Activated gamma-delta T cell (primary cell): ENCODE data around the gene MPG.

Experiments used
- DNase-seq: peaks from one replicate; lab custom pipeline; 2025; lab: John Stamatoyannopoulos, UW

MPG gene

DNA sequence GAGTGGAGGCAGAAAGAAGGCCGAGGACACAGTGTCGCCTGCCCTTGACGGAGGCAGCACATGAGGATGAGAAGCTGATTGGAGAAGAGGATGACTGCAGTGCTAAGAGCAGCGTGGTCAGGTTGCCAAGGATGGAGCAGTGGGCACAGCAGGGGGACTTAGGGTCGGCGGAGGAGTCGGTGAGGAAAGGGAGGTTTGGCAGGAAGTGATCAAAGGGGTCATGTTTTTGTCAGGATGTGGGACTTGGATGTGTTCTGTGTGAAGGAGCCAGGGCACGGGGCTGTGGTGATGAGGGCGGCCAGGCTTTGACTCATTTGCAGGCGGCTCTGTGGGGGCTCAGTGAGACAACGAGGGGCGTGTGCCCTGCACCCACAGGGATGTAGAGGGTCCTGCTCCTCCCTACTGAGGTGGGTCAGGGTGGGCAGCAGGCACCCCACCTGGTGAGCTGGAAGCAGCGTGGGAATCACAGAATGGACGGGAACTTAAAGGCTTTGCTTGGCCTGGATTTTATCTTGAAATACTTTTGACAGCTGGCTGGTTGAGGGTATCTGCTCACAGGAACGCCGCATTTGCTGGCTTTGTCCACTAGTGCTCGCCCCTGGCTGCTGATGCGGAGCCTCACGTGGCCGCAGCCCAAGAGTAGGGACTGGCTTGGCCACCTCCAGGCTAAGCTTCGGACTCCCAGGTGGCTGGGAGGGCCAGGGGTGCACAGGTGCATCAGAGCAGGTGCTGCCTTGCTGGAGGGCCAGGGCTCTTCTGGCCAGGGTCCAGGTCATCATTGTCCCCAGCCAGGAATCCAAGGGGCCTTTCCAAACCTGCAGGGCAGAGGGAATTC lies 6.0 kb downstream of the MPG start:
- DNase-seq: no peak

DNA sequence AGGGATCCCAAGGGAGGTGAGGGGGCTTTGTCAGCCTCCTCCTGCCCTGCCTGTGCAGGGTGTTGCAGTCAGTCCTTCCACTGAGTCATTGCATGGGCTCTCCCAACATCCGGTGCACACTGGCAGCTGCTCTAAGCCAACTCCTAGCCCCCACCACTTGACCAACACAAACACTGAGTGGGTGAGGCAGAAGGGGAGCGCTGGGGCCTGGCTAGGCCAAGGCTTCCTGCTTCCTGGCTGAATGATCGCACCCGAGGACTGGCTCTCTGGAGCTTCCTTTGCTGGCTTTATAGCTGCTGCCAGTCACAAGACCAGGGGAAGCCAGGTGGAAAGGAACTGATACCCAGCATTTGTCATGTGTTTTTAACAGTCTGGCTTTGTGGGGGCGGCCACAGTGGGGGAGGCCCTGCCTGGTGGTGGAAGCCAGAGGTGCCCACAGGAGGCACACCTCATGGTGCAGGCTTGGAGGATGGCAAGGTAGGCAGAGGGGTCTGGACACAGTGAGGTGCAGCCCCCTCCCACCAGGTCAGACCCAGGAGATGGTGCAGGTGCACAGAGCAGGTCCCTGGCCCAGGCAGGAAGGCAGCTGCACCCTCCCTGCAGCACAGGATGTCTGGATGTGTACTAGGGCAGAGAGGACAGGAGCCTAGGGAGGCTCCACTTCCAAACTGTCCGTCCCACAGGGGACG lies 6.8 kb downstream of the MPG start:
- DNase-seq: no peak

GRCh38 chr16:85407-85782 lies 7.4 kb downstream of the MPG start:
- DNase-seq: no peak

DNA sequence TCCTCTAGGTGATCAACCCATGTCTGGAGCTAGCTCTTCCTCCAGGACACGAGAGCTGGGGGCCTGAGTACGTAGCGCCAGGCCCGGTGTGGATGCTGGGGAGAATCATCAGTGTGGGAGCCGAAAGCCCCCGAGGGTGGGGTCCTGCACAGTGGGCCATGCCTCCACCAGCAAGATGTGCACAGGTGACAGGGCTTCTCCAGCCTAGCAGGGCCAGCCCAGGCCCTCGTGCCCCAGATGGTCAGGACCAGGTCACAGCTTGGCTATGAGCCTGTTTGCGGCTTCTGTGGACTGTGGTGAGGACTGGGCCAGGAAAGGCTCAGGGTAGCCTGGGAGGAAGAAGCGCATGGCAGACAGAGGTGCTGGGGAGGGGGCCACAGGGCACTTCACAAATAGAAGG lies 7.8 kb downstream of the MPG start:
- no peak for DNase-seq

- DNase-seq: no peak
Measured at GRCh38 chr16:86483-86952, 8.5 kb downstream of the MPG start.

DNA sequence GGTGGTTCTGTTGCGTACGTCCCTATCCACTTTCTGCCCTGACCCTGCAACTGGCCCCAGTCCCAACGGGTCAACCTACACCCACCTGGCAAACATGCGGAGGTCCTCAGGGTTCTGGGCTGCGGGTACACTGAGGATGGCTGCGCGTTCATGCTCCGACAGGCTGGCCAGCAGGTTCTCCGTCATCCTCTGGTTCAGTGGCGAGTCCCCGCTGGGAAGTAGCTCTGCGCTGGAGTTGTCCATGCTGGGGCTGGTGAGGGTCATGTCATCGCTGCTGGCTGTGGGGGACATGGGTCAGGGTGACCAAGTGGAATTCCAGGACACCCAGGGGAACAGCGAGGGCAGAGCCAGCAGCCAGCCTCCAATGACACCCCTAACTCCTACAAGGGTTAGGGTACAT lies 10.6 kb downstream of the MPG start:
- DNase-seq: no peak

DNA sequence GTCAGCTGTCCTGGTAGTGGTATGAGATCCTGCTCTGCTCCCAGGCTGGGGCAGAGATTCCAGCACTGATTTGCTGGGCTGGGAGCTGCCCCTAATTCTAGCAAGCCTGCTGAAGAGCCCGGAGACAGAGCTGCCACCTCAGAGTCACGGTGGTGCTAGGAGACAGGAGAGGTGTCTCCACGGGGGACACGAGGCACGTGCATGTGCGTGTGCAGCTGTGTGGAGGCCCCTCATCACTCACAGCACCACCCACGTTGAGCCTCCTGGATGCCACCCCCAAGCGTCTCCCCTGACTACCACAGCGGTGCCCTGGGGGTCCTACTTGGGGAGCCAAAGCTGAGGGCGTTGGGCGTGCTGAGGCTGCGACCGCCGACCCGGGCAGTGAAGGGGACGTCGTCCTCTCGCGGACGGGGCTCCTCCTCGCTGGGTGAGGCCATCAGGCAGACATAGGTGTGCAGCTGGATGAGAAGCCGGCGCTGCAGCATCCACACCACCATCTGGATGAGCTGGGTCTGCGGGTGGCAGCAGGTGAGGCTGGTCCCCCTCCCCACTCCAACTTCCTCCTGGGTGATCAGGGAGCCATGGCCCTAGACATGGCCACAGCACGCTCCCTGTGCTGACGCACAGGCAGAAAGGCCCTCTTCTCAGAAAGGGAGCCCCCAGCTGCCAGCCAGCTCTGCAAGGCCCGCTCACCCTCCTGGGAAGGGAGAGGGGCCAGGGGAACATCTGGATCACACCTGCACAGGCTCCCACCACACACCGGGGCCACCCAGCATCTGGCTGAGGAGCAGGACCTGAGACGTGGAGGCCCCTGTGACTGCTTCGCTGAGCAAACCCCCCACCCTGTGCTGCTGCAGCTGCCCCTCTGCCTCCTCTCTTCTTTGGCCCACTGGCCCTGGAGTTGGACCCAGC lies 11.6 kb downstream of the MPG start:
- no peak for DNase-seq

DNA sequence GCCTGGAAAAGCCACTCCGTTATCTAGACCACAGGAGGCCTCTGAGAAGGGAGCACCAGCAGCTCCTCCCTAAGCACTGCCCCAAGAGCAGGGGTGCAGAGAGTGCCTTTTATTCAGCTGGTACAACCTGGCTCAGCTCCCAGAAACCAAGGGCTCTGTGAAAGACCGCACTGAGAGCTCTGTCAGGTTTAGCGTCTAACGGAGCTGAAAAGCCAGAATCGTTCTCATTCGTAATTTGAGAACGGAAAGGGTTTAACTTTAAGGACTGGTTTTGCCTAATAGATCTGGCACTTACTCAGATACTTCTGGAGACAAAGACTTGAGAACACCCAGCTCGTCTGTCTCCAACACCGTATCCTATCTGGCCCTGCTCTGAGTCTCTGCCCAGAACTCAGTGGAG lies 13.5 kb downstream of the MPG start:
- no peak for DNase-seq

DNA sequence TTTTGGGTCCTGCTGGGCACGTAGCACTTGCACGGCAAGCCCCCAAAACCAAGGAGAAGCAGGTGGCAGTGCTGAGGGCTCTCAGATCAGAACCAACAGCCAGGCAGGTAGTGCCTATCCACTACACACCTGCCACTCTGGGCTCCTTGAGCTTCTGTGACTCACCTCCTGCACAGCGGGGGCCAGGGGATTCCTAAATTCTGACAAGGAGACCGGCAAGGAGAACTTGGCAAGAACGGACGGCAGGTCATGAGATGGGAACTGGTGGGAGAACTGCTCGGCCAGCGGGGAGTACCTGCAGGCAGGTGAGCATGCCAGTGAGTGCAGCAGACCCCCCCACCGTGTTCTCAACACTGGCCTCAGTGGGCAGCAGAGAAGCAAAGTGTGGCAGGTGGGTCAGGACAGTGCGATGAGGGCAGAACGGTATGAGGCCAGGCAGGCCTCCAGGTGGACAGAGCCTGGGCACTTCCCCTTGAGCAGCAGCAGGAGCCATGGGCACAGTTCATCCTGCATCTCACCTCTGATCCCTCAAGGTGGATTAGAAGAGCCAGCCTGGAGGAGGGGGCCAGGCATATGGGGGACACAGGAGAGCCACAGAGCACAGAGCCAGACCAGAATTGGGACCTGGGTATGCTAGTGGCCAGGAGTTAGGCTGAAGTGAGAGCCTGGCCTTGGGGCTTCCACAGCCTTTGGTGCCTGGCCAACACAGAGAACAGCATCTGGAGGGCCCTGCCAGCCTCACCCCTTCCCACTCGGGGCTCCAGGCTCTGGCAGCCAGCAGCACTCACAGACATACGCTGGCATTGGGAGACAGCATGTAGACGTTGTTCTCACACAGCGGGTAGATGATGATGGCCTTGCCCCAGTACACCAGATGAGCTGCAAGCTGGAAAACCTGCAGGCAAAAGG lies 14.7 kb downstream of the MPG start:
- DNase-seq: no peak

DNA sequence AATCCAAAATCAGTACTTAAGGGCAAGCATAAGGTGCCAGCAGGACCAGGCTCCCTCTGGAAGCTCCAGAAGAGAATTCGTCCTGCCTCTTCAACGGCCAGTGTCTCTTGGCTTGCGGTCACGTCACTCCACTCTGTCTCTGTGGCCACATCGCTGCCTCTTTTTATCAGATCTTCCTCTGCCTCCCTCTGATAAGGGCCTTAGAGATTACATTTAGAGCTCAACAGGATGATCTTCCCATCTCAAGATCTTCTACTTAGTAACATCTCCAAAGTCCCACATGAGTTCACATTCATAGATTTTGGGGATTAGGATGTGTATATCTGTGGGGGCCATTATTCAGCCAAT lies 16.9 kb downstream of the MPG start:
- DNase-seq: no peak

DNA sequence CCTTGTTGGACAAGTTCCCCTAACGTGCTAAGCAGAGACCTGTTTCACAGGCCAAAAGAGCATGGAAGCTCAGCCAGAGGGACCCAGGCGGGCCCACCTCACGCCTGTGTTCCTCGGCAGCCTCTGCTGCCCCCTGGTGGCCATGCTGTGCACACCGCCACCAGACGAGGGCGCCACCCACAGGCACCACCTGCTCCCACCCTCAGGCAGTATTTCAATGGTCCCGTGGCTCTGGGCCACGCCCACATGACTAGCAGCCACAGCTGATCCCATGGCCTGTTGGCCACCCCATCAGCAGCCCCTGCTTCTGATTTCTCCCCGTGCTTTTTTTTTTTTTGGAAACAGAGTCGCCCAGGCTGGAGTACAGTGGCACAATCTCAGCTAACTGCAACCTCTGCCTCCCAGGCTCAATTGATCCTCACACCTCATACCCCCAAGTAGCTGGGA lies 18.9 kb downstream of the MPG start:
- peak; percentile 72 for DNase-seq

- DNase-seq: no peak
Measured at GRCh38 chr16:97822-98221, 19.8 kb downstream of the MPG start.

DNA sequence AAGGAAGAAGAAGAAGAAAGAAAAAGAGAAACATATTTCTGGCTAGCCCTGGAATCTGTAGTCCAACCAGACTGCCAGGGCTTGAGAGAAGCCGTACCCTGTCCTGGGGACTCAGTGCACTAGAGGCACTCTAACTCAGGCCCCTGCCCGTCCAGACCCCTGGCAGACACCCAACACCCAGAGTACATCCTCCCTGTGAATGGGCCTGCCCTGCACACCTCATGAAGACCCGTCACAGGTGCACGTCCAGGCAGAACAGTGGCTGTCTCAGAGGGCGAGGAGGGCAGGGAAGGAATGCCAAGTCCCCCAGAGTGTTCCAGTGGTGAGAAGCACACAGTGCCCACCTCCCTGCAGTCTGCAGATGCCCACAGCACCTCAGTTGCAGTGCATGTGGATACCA lies 23.0 kb downstream of the MPG start:
- no peak for DNase-seq

DNA sequence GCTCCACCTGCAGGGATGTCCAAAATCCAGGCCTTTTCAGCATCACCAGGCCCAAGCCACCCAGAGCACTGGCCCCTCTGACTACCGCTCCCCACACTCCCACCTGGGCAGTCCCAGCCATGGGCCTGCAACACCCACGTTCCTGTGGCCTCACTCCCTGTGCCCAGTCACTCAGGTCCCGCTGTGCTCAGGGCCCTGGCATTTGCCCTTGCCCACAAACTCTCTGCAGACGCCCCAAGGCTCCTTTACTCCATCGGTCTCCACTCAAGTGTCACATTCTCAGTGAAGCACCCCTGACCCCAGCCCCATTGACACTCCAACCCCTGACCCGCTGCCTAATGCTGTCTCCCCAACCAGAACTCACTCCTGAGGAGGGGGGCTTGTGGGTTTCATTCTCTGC lies 23.6 kb downstream of the MPG start:
- no peak for DNase-seq

- no peak for DNase-seq
Measured at GRCh38 chr16:102060-102855, 24.2 kb downstream of the MPG start.

DNA sequence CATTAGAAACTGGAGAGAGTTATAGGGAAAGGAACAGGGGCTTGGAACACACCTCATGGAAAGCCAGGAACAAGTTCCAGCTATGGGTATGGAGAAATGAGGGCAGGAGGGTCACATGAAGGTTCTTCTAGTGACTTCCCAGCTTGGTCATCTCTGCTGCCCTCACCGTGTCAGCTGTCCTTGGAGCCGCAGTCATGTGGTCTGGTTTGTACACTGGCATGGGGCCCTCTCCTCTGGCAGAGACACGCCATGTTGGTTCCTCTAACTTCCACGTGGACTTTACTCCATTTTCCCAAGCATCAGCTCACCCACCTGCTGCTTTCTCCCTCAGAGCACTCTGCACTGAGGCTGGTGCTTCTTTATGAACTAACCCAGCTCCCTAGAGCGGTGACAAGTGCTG lies 26.3 kb downstream of the MPG start:
- DNase-seq: no peak

DNA sequence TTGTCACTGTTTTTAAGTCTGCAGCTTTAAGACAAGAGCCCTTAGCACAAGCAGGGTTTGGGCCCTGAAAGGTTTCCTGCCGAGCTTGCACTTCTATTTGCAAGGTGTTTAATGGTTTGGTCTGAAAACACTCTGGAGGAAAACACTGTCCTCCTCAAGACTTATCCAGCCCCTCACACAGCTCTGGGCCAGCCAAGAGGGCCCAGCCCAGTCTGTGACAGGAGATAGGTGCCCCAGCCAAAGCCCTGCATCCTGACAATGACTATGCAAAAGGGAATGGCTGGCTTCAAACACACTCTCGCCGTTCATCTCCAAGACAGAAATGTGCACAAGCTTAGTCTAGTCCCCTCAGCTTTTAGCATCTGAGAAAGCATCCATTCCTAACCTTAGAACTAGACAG lies 26.9 kb downstream of the MPG start:
- no peak for DNase-seq

- no peak for DNase-seq
Measured at GRCh38 chr16:105521-105920, 27.5 kb downstream of the MPG start.

DNA sequence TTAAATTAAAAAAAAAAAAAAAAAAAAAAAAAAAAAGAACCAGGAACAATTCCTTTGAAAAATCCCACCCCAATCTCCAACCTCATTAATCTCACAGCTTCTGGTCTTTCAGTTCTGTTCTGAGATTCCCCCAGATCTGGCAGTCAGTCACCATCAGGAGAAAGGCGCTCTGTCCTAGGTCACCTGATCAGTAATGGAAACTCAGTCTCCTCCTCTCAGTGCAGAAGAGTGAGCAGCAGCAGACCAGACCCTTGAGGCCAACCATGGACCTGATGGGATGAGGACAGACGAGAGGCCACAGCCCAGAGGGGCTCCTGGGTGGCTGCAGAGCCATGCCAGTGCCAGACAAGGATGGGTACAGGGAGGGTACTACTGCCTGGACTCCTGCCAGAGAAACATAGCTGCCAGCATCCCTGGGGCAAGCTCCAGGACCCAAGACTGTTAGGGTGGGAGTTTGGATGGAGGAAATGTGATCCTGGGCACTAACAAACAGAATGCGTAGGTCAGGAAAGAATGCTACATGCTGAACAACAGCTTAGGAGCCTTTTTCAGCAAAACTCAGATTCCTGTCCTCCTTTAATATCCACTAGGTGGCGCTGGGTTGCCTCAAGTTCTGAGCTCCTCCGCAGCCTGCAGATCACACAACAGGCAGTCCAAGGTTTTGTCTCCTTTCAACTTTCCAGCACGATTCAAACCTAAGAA lies 28.7 kb downstream of the MPG start:
- no peak for DNase-seq
